GM18502 (cell line): Measurements from ENCODE around the gene DCDC1.
A peak's percentile ranks its signal among the peaks of the same experiment; 100 is the strongest.

Source experiments
- ATAC-seq: cut with Tn5 transposase; IDR thresholded peaks from one replicate; pipeline ENCODE4 v1.9.1; 2021; ENCODE audit warnings: mild to moderate bottlenecking; ENCODE audit not compliant: unreplicated experiment, poor library complexity

Gene DCDC1, protein sequence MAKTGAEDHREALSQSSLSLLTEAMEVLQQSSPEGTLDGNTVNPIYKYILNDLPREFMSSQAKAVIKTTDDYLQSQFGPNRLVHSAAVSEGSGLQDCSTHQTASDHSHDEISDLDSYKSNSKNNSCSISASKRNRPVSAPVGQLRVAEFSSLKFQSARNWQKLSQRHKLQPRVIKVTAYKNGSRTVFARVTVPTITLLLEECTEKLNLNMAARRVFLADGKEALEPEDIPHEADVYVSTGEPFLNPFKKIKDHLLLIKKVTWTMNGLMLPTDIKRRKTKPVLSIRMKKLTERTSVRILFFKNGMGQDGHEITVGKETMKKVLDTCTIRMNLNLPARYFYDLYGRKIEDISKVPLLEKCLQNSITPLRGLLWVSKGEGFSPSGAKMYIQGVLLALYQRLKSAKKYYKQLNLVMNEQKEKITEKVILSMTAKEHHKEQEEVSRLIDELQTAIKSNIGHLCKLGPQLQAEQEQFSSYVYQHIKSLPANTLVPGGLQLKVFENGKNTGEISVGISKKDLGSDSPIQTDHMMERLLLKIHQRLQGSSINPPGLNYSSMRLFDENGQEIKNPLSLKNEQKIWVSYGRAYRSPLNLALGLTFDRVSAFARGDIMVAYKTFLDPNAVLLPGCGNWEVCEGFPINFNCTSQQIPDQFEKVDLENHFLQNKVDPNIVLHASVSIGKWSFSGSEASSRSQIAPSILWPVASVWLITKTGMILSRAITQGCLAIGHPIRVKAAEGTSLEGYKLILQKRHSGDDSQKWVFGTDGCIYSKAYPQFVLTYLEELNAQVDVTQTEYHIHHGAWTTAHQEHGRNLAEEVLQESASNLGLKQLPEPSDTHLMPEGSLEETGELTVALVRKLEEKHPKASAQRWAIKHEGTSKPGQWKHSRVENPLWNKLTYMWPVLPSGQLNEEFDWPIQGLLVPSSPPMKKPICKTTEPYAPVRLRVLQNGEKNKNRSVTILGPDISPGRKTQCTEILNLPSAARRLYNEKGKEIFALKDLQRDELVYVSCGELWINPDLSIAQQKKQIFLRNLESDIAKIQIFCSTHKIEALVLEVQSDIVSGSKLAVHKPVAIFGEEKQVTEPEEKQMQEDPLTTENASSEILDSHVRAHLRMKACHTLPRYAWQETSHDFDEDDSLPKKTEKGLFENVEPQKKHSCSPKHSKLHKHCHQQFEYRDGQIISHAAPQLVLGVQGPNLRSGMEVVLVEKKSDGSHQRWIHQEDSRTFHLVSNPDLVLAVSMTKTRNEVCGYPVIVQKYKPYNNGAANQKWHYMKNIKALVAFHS (N-terminal part only)

DNA sequence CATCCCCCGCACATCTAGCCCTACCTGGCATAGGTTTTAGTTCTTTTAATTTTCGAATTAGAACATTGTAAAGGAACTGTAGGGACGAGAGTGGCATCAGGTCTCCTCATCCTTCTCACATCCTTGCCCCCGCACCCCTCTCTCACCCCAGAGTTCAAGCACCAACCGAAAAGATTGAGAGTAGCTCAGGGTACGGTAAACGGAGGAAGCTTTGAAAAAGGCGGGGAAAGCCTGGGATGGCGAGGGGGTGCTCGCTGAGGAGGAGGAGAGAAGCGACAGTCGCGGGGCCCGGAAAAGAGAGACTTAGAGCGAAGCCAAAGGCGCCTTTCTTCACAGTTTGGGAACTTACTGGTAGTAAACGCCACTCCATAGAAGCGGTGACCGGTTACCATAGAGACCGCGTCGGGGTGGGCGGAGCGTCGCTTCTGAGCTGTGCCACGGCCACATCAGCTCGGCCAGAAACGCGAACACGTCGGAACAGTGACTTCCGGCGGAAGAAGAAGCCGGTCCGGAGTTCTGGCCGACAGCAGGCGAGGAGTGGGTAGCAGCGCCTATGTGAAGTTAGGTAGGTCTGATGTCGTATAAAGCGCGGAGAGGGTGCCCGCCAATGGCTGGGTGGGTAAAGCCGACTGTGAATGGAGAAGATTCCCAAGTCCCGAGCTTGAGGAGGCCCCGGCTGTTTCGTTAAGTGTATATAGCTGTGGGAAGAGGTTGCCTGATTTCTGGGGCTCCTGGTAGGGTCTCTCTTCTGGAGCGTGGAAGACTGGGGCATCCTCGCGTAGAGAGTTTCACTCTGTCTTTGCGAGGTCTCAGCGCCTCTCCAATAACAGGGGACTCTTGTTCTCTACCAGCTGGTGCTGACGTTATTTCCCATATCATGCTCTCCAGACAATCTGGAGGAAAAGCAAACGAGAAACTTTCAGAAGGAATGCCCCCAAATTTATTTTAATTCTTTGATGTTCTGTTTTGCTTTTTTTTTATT is at the start of gene DCDC1, which contains the start of gene DNAJC24:
DCDC1 (minus strand) TSS at position 392 of the 982 bp plus-strand sequence. CDS start 41,459 bp downstream, outside the sequence.
DNAJC24 (plus strand) TSS at position 513 of the 982 bp plus-strand sequence. CDS start 889 bp downstream, outside the sequence.
- peak; percentile 99 for ATAC-seq

DNA sequence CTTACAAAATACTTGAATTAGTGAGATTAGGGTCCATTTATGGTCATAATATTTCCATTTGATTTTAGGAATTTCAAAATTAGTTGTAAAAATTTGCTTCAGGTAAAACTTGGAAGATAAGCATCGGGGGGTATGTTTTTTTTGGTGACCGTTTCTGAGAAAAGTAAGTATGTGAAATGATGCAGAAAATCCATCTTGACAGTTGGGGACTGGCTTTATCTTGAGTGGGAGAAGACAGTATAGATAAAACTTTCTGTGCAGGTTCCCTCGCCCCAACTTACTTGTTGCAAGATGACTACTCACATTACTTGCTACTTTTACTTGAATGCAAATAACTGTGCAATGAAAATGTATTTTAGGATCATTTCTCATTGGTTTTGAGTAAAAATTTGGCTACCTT is 49.6 kb upstream of the DCDC1 start:
- ATAC-seq: no peak

DNA sequence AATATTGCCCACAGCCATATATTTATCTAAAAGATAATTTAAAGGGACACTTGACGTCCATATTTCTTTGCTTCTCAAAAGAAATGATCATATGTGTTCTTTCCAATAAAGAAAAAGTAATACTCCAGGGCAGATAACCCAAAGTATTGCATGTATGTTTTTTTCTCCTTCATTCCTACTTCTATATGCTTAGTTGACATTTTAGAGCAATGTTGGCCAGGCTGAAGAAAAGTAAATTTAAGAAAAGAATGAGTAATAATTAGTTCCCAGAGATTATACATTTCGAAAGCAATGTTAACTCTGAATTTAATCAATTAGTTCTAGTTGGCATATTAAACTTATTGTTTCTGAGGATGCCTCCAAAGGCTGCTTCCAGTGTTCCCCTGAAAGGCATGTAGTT is 48.3 kb upstream of the DCDC1 start:
- ATAC-seq: no peak

DNA sequence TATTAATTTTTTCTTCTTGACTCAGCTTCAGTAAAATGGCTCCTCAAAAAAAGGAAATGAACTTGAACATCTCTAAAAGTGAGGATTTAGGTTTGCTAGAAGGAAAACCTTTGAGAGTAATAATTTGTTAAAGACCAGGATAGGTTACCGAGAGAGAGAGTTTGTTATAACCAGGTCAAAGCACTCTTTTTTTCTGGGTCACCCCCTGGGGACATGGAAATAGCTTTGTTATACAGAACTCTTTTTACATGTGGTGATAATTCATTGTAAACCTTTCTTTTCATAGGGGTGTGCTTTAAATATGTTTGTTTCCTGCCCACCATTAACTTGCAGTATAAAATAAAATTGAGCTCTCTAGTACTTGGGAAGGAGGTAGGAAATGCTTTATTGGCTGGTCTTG is 47.8 kb upstream of the DCDC1 start:
- ATAC-seq: no peak

DNA sequence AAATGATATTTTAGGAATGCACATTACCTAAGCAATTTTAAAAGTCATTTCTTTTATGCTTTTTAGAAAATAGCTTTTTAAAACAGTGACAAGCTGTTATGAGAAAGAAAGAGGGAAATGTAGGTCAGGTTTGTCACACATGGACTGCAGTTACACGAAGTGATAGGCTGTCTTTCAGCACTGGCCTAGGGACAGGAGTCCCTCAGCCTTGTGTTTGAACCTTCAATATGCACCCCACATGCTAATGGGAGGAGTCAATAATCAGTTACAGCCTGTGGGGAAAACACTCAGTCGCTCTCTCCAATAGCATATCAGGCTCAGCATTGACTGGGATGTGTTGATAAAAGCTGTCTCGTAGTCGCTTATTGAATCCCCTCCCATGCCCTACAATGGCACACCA is 45.9 kb upstream of the DCDC1 start:
- no peak for ATAC-seq

DNA sequence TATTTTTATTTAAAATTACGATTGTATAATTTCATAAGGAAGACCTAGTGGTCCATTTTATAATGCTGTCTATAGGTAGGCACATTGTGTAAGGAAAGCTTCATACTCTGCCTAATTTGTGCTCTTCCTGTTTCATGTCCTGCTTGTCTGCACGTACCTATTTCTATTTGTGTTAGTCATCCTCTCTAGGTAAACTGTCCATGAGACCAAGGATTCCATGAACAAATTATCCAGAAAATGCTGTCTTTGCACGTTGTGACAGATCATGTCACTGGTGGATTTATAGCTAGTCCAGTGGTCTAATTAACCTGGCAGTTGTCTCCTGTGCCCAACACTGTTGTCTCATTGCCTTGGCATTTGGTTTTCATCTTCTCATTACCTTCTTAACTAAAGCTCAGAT is 44.8 kb upstream of the DCDC1 start:
- ATAC-seq: no peak

DNA sequence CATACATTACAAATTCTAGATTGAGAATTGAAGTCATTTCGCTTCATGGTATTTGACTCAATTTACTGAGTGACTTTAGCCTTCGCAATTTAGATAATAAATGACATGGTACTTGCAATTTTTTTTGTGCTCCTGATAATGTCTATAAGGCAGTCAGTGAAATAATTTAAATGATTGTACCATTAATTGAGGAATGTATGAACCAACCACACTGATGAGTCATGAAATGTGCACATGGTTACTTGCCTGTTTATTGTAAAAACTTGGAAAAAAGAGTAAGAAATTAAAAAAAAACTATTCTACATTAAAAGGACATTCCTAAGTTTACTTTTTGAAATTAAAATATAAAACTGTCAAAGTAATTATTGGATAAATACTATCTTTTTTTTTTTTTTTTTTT is 43.4 kb upstream of the DCDC1 start:
- no peak for ATAC-seq

DNA sequence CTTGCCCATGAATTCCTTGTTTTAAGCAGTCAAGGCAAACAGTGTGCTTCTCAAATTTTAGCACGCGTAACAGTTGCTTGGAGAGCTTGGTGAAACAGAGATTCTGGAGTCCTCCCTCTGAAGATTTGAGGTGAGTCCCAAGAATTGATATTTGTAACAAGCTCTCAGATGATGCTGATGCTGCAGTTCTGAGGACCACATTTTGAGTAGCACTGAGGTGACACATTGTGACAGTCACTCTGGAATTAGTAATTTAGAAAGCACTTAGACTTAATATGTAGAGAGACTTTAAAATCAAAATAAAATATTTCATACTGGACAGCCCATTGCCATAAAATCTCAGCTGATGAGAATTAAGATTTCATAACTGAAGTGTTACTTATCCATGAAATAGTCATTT is 38.7 kb upstream of the DCDC1 start:
- ATAC-seq: no peak

DNA sequence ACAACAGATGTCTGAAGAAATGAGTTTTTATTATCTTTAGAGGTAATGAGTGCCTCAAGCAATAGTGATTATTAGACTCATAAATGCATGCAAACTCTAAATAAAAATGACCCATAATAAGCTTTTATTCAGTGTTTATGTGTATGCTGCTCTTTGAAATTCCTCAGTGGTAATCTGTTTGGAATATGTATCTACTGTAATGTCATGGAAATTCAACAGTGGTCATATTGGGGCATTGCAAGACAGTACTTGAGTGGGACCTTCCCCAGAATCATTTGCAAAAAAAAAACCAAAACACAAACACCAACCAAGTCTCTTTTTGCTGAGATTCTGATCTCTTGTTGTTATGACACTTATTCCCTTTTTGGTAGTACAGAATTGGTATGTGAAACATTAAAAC is 35.1 kb upstream of the DCDC1 start:
- no peak for ATAC-seq

DNA sequence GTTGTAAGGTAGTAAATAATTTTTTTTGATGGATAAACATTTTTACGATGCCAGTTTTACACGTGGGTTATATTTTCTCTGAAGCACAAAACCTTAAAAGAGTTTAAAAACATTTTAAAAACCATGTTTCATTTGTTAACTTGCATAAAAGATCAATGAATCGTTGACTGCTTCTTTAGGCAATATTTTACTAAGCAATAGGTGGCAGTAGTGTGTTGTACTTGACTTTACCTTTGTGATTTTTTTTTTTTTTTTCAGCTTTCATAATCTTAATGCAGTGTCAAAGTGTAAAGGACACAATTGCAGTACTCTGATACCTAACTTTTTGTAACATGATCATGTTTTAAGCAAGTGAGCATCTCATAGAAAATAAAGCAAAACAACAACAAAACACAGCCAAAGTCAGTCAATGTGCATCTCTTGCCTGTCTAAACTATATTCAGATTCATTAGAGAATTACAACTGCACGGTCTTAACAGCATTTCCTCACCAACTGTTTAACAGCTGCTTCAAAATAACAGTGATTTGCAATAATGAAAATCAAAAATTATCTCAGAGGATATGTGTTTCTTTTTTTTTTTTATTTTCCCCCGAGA is 27.8 kb upstream of the DCDC1 start:
- ATAC-seq: peak; percentile 58

DNA sequence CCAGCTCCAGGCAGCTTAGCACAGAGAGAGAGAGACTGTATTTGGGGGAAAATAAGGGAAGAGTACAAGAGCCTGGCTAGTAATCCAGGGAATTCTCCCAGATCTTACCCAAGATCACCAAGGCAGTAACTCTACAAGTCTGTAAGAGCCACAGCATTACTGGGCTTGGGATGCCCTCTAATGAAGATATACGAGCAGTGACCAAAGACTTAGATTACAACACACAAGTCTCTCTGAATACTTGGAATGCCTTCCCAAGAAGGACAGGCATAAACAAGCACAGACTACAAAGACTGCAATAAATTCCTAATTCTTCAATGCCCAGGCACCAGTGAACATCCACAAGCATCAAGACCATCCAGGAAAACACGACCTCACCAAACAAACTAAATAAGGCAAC is 17.8 kb upstream of the DCDC1 start:
- no peak for ATAC-seq

DNA sequence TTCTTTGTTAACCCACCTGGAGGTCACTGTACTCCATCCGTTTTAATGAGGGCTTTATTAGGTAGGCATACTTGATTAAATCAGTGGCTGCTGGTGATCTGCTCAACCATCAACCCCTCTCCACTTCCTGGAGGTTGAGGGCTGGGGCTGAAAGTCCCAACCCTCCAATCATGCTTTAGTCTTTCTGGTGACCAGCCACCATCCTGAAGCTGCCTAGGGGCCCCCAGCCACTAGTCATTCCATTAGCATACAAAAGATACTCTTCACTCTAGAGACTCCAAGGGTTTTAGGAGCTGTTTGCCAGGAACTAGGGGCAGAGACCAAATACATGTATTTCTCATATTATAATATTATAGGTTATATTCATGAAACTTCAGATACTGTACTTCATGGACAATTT is 13.6 kb upstream of the DCDC1 start:
- no peak for ATAC-seq

DNA sequence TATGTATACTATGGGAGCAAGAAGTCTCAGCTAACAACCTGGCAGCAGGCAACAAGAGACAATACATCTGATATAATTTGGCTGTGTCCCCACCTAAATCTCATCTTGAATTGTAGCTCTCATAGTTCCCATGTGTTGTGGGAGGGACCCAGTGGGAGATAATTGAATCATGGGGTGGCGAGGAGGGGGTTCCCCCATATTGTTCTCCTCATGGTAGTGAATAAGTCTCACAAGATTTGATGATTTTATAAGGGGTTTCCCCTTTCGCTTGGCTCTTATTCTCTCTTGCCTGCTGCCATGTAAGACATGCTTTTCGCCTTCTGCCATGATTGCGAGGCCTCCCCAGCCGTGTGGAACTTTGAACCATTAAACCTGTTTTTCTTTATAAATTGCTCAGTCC is 6.3 kb upstream of the DCDC1 start:
- no peak for ATAC-seq

DNA sequence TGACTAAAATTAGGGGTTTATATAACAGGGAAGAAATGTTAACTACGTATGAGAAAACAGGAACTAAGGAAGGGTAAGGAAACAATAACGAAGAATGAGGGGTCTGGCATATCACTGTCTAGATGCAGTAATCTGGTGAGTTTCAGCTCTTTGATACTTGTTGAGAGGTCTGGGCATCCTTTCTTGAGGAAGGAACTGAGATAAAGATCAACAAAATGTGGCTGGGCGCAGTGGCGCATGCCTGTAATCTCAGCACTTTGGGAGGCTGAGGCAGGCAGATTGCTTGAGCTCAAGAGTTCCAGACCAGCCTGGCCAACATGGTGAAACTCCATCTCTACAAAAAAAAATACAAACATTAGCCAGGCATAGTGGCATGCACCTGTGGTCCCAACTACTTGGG is 2.7 kb downstream of the DCDC1 start:
- no peak for ATAC-seq

DNA sequence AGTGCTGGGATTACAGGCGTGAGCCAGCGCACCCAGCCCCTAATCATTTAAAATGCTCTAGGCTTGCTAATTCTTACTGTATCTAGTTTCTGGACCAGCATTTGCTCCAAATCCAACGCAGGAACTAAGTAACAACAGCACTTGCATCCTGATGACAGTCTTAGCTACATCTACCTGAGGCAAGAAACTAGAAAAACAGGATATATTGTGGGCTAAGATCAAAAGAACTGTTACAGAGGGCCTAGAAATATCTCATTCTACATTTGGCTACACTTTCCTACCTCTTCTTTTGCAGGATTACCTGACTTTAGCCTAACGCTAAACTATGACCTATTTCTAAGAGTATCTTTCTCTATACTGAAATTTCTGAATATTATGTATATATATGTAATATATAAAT is 7.8 kb downstream of the DCDC1 start:
- ATAC-seq: no peak

DNA sequence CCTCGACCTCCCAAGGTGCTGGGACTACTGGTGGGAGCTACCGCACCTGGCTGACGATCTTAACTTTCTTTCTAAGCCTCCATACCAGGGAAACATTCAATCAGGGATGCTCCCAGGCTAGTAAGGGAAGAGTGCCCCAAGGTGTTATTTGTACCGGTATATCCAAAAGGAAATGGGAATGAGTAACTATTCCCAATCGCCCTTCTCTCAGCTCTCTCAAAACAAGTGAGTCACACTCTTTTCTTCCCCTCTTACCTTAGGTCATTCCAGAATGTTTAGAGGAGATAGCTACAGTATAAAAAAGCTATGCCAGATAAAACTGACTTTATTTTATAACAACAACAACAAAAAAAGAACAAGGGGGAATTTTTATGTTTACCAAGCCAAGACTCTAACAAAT is 13.7 kb downstream of the DCDC1 start:
- no peak for ATAC-seq

DNA sequence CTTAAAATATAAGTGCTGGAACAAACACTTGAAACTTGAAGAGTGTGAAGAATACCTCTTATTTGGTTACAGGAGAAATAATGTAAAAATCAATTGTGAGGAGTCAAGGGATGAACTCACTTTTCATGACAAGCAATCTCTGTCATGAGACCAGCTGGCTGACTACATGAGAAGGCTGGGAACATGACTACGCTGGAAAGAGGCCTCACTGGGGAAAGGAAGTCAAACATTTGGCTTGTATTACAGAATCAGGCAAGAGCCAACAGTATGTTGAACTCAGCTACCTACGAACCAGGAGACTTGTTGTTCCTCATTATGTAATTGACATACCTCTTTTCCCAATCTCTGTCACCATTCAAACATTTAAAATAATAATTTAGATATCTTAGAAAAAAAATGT is 14.4 kb downstream of the DCDC1 start:
- no peak for ATAC-seq

DNA sequence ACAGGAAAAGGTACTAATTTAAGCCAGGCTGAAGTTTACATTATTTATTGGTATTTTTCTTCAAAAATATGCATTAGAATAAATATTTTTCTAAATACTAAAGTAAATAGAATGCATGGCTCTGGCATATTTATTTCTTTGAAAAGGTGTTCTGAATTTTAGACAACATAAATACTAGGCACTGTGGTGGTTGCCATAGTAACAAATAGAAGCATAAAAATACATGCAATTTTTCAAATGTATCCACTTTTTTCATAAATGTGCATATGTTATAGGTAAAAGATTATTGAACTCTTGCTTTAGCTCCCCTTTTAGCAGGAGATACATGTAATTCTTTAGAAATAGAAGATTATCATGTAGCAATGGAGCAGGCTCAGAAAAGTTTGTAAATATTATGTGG is 18.4 kb downstream of the DCDC1 start:
- no peak for ATAC-seq
